Activated CD4-positive, alpha-beta memory T cell treated with anti-CD3 and anti-CD28 coated beads for 36 hours (primary cell): ENCODE measurements around the gene NUDCD3. TPM values are rescaled to one million over a fixed set of nuclear protein-coding genes. Genes with fewer than 3 reads are reported as not detected.

ENCODE experiments used
- CTCF ChIA-PET: fragments of 350-600 bp; sonication (Branson Sonifier 250); formaldehyde crosslinking; loops from one replicate; lab custom pipeline; 2021; ENCODE audit warnings: antibody characterized with exemption, inconsistent platforms; lab: Charles Lee
- POLR2A ChIA-PET: fragments of 350-600 bp; sonication (Branson Sonifier 250); formaldehyde crosslinking; loops from one replicate; lab custom pipeline; 2021; ENCODE audit warnings: antibody characterized with exemption; lab: Charles Lee
- DNase-seq: peaks from one replicate; pipeline ENCODE4 v3.0.0-alpha.2; 2020
- H3K27ac Mint-ChIP-seq: one replicate; pipeline ENCODE4 v1.8.0; 2021; ENCODE audit warnings: mixed read lengths
- H3K27me3 Mint-ChIP-seq: one replicate; pipeline ENCODE4 v1.8.0; 2021; ENCODE audit warnings: mixed read lengths
- H3K36me3 Mint-ChIP-seq: one replicate; pipeline ENCODE4 v1.8.0; 2021; ENCODE audit warnings: mixed read lengths
- H3K4me1 Mint-ChIP-seq: one replicate; pipeline ENCODE4 v1.8.0; 2021; ENCODE audit warnings: low read depth, mixed read lengths
- H3K4me3 Mint-ChIP-seq: one replicate; pipeline ENCODE4 v1.8.0; 2021; ENCODE audit warnings: mild to moderate bottlenecking, mixed read lengths
- H3K9me3 Mint-ChIP-seq: one replicate; pipeline ENCODE4 v1.8.0; 2021; ENCODE audit warnings: mixed read lengths
- intact Hi-C: fragments of 100-400 bp; cut with micrococcal nuclease; formaldehyde crosslinking; loops from one replicate; pipeline ENCODE4 v1.15.1; 2023
- total RNA-seq, 2 experiments: library from RNA; stranded (reverse); gene quantifications; one replicate each; pipeline ENCODE4 v1.2.3, GENCODE V29; 2021

The NUDCD3 gene
- total RNA-seq, 2 experiments from 2014 or later = 88.9 to 92.4 TPM

DNA sequence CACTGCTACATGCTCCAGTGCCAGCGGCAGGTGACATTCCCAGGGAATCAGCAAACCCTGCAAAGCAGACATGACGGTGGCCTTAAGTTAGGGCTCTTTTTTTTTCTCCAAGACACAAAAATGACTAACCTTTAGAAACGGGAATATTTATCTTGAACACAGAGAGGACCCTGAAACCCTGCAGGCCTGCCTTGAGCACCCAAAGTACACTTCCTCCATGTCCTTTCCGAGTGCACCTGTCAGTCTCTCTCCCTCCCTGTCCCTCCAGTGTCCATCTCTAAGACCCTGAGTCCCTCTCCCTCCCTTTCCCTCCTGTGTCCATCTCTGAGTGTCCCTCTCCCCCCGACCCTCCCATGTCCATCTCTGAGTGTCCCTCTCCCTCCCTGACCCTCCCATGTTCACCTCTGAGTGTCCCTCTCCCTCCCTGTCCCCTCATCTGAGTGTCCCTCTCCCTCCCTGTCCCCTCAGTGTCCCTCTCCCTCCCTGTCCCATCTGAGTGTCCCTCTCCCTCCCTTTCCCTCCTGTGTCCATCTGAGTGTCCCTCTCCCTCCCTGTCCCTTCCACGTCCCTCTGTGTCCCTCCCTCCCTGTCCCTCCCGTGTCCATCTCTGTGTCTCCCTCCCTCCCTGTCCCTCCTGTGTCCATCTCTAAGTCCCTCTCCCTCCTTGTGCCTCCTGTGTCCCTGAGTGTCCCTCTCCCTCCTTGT is 113.9 kb downstream of the NUDCD3 start:
- H3K36me3 Mint-ChIP-seq = no peaks in the 10 kb centered on the region
- H3K4me1 Mint-ChIP-seq = no peaks in the 10 kb centered on the region
- no peak overlapping the region for H3K4me3 Mint-ChIP-seq
- no peaks in the 10 kb centered on the region for H3K9me3 Mint-ChIP-seq
- no peaks in the 10 kb centered on the region for H3K27me3 Mint-ChIP-seq
- ChIA-PET CTCF (interaction anchor here (0.9 kb wide), 1 partner anchor 99 kb away, joined by 3 read pairs; no protein-coding TSS in a partner anchor), POLR2A (no interaction called here)
- no peak for DNase-seq
- no peak overlapping the region for H3K27ac Mint-ChIP-seq
- intact Hi-C loops = no loop called here

- no peaks in the 10 kb centered on the region for H3K36me3 Mint-ChIP-seq
- peaks cover 2% of the 10 kb centered on the region for H3K27me3 Mint-ChIP-seq
- POLR2A ChIA-PET = no interaction called here
- no peaks in the 10 kb centered on the region for H3K9me3 Mint-ChIP-seq
- H3K4me3 Mint-ChIP-seq = no peak overlapping the region
- CTCF ChIA-PET = interaction anchor here (0.7 to 0.9 kb wide), 2 partner anchors 100 to 189 kb away, joined by 3 read pairs; no protein-coding TSS in a partner anchor
- intact Hi-C loops = no loop called here
- no peak for DNase-seq
- H3K4me1 Mint-ChIP-seq = peaks cover 1% of the 10 kb centered on the region
- no peak overlapping the region for H3K27ac Mint-ChIP-seq
Observed at GRCh38 chr7:44375926-44376342, 114.5 kb downstream of the NUDCD3 start.

- Mint-ChIP-seq H3K36me3 (no peaks in the 10 kb centered on the region), H3K4me1 (peaks cover 1% of the 10 kb centered on the region), H3K4me3 (no peak overlapping the region), H3K27me3 (peaks cover 3% of the 10 kb centered on the region), H3K27ac (no peak overlapping the region), H3K9me3 (no peaks in the 10 kb centered on the region)
- ChIA-PET POLR2A (no interaction called here), CTCF (interaction anchor here (0.7 kb wide), 1 partner anchor 190 kb away, joined by 3 read pairs; no protein-coding TSS in a partner anchor)
- no peak for DNase-seq
- intact Hi-C loops = no loop called here
Observed at GRCh38 chr7:44375236-44375699, 115.2 kb downstream of the NUDCD3 start.

- ChIA-PET CTCF (interaction anchor here (0.8 to 1.5 kb wide), 2 partner anchors 160 to 191 kb away, joined by 3 read pairs; no protein-coding TSS in a partner anchor), POLR2A (no interaction called here)
- Mint-ChIP-seq H3K36me3 (no peaks in the 10 kb centered on the region), H3K4me1 (peaks cover 1% of the 10 kb centered on the region), H3K27me3 (peaks cover 4% of the 10 kb centered on the region), H3K9me3 (peaks cover 5% of the 10 kb centered on the region), H3K4me3 (no peak overlapping the region), H3K27ac (no peak overlapping the region)
- DNase-seq = no peak
- intact Hi-C loops = no loop called here
Observed at GRCh38 chr7:44374007-44374763, 116.3 kb downstream of the NUDCD3 start.

DNA sequence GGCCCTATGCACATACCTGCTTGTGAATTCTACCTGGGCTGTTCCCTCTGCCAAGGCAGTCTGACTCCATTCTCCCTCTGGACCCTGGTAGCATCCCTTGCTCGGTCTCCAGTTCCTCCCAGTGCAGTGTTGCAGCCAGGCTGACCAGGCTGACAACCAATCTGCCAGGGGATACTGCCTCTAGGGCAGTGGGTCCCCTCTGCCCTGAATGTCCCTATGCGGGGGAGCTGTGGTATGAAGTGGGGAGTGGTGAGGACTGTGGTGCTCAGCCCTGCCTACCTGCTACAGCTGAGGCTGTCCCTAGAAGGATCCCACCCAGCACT is 117.1 kb downstream of the NUDCD3 start:
- intact Hi-C loops = no loop called here
- peaks cover 8% of the 10 kb centered on the region for H3K27me3 Mint-ChIP-seq
- CTCF ChIA-PET = interaction anchor here (0.8 to 1.5 kb wide), 2 partner anchors 161 to 192 kb away, joined by 3 read pairs; no protein-coding TSS in a partner anchor

DNA sequence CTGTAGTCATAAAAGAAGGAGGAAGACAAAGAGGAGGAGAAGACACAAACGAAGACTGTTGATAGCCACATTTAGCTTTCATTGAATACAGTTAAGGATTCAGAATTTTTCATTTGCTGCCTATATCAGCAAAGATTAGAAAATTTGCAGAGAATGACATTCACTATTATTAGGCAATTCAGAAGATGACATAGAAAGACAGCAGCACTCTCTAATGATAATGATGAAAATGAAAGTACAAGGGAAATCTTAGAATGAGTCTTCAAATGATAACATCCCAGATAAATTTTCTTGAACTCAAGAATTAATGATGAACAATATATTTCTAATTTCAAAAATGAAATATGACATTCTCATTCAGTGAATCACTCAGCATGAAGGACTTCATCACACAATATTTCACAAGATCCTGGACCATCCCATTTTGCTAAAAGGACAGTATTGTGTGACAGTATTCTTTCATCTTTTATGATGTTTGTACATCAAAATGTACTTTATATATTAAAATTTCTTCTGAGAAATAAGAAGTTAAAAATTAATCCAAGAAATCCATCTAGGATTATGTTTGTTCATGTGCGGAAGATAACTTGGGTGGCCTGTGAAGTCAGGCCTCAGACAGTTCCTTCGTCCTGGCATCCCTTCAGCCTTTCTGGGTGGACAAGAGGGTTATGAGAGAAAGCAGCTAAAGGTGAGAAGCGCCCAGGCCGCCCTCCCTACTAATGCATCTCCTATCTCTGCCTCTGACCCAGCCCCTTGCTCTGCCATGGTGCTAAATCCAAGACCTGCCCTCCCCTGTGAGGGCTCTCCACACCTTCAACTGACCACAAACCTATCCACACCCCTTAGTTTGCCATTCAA is 117.7 kb downstream of the NUDCD3 start:
- intact Hi-C loops = no loop called here
- H3K27ac Mint-ChIP-seq = no peak overlapping the region
- peaks cover 9% of the 10 kb centered on the region for H3K9me3 Mint-ChIP-seq
- no peak for DNase-seq
- H3K27me3 Mint-ChIP-seq = peaks cover 10% of the 10 kb centered on the region
- POLR2A ChIA-PET = no interaction called here
- H3K4me1 Mint-ChIP-seq = peaks cover 1% of the 10 kb centered on the region
- CTCF ChIA-PET = interaction anchor here (1.1 to 1.3 kb wide), 2 partner anchors 105 to 132 kb away, joined by 3 to 4 read pairs; no protein-coding TSS in a partner anchor
- H3K4me3 Mint-ChIP-seq = no peak overlapping the region
- H3K36me3 Mint-ChIP-seq = no peaks in the 10 kb centered on the region

More for the DNA sequence above, 117.1 kb downstream of the NUDCD3 start:
- Mint-ChIP-seq H3K27ac (no peak overlapping the region), H3K36me3 (no peaks in the 10 kb centered on the region), H3K4me3 (no peak overlapping the region), H3K9me3 (peaks cover 9% of the 10 kb centered on the region), H3K4me1 (peaks cover 1% of the 10 kb centered on the region)
- no peak for DNase-seq
- POLR2A ChIA-PET = no interaction called here

- DNase-seq = no peak
- H3K4me1 Mint-ChIP-seq = peaks cover 1% of the 10 kb centered on the region
- intact Hi-C loops = no loop called here
- no peak overlapping the region for H3K4me3 Mint-ChIP-seq
- ChIA-PET CTCF (interaction anchor here (0.9 kb wide), 1 partner anchor 167 kb away, joined by 3 read pairs; no protein-coding TSS in a partner anchor), POLR2A (no interaction called here)
- no peak overlapping the region for H3K27ac Mint-ChIP-seq
- H3K27me3 Mint-ChIP-seq = peaks cover 13% of the 10 kb centered on the region
- peaks cover 9% of the 10 kb centered on the region for H3K9me3 Mint-ChIP-seq
- H3K36me3 Mint-ChIP-seq = no peaks in the 10 kb centered on the region
Observed at GRCh38 chr7:44368885-44369284, 121.6 kb downstream of the NUDCD3 start.

DNA sequence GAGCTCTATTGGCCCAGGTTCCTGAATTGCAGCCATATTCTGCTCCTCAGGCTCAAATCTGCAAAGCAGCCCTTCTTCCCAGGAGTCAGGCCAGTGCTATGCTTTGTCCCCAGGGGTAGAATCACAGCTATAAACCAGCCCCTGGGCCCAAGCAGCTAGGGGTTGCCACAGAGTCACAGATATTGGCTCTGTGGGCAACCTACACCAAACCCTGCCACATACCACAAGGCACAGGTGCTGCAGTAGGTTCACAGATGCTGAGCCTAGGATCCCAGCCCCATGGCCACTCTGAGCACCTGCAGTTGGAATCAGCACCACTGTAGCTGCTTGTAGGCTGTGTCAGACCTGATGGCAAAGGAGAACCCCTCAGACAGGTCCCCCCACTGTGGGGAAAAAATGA is 122.0 kb downstream of the NUDCD3 start:
- Mint-ChIP-seq H3K27me3 (peaks cover 13% of the 10 kb centered on the region), H3K36me3 (no peaks in the 10 kb centered on the region), H3K4me3 (no peak overlapping the region), H3K9me3 (peaks cover 9% of the 10 kb centered on the region), H3K27ac (no peak overlapping the region), H3K4me1 (peaks cover 1% of the 10 kb centered on the region)
- DNase-seq = no peak
- intact Hi-C loops = no loop called here
- ChIA-PET POLR2A (no interaction called here), CTCF (interaction anchor here (1.2 kb wide), 1 partner anchor 127 kb away, joined by 3 read pairs; no protein-coding TSS in a partner anchor)

- H3K4me3 Mint-ChIP-seq = no peak overlapping the region
- CTCF ChIA-PET = interaction anchor here (1.2 kb wide), 1 partner anchor 127 kb away, joined by 3 read pairs; no protein-coding TSS in a partner anchor
- POLR2A ChIA-PET = no interaction called here
- intact Hi-C loops = no loop called here
- H3K9me3 Mint-ChIP-seq = peaks cover 9% of the 10 kb centered on the region
- peaks cover under 1% of the 10 kb centered on the region for H3K36me3 Mint-ChIP-seq
- DNase-seq = no peak
- peaks cover 1% of the 10 kb centered on the region for H3K4me1 Mint-ChIP-seq
- H3K27me3 Mint-ChIP-seq = peaks cover 15% of the 10 kb centered on the region
- no peak overlapping the region for H3K27ac Mint-ChIP-seq
Observed at GRCh38 chr7:44367475-44368043, 122.9 kb downstream of the NUDCD3 start.

- peaks cover 1% of the 10 kb centered on the region for H3K4me1 Mint-ChIP-seq
- H3K27ac Mint-ChIP-seq = no peak overlapping the region
- ChIA-PET POLR2A (no interaction called here), CTCF (interaction anchor here (1.2 kb wide), 1 partner anchor 126 kb away, joined by 3 read pairs; no protein-coding TSS in a partner anchor)
- H3K36me3 Mint-ChIP-seq = peaks cover 2% of the 10 kb centered on the region
- intact Hi-C loops = no loop called here
- H3K4me3 Mint-ChIP-seq = no peak overlapping the region
- peaks cover 19% of the 10 kb centered on the region for H3K27me3 Mint-ChIP-seq
- DNase-seq = no peak
- H3K9me3 Mint-ChIP-seq = peaks cover 9% of the 10 kb centered on the region
Observed at GRCh38 chr7:44366986-44367385, 123.5 kb downstream of the NUDCD3 start.

- no peak overlapping the region for H3K4me3 Mint-ChIP-seq
- CTCF ChIA-PET = no interaction called here
- H3K9me3 Mint-ChIP-seq = peaks cover 16% of the 10 kb centered on the region
- no peak for DNase-seq
- peaks cover 17% of the 10 kb centered on the region for H3K27me3 Mint-ChIP-seq
- H3K36me3 Mint-ChIP-seq = no peaks in the 10 kb centered on the region
- no peaks in the 10 kb centered on the region for H3K4me1 Mint-ChIP-seq
- intact Hi-C loops = no loop called here
- no peak overlapping the region for H3K27ac Mint-ChIP-seq
- POLR2A ChIA-PET = no interaction called here
Observed at GRCh38 chr7:44353668-44354067, 136.8 kb downstream of the NUDCD3 start.
